ENCODE data around the gene TMEM179.

- TF ChIP-seq CTCF (IDR thresholded peaks at IDR 0.05) (no peak), POLR2AphosphoS5 (IDR thresholded peaks at IDR 0.05) (no peak), POLR2A (IDR thresholded peaks at IDR 0.05) (no peak)
Observed at GRCh38 chr14:104604458-104605449, at the start of gene TMEM179.
